ENCODE data around the gene SMIM5.

The SMIM5 gene

DNA sequence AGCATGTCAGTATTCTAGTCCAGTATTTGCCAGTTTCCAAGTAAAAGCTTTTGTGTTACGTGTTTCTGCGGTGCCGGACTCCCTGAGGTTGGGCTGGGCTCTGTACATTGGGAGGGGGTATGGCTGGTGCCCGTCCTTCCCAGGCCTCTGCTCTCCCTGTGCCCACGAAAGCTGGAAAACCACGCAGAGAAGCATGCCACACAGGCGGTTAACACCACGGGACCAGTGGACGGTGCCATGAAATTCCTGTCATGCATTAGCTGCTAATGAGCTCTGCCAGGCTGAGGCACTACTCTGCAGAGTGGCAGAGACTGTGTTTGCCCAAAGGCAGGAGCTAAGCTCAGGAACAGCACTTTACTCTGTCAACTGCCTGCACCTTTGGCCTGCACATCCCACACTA is 8.1 kb downstream of the SMIM5 start:
- 91 to 94% methylated on average over 7 to 9 of the region's 9 CpGs for WGBS, 2 experiments (ENCODE audit: insufficient coverage in 2 of 2)

GRCh38 chr17:75642182-75642783 is 9.0 kb downstream of the SMIM5 start:
- Histone ChIP-seq H3K9me3 (ENCODE audit: control insufficient read depth, low read length) (no peaks in the 10 kb centered on the region), H3K27ac (ENCODE audit: low read depth, low read length, severe bottlenecking) (no peak overlapping the region), H3K4me3 (ENCODE audit: extremely low read depth, insufficient read depth, low read length, poor library complexity, severe bottlenecking) (no peak overlapping the region), H3K36me3 (ENCODE audit: control insufficient read depth, insufficient read depth, low read length) (peaks cover 35% of the 10 kb centered on the region), H3K4me1 (ENCODE audit: control insufficient read depth, insufficient read depth, low read length, poor library complexity, severe bottlenecking) (peaks cover 16% of the 10 kb centered on the region)
- WGBS, 2 experiments (ENCODE audit: insufficient coverage in 2 of 2), result 93 to 100% methylated on average over 3 to 5 of the region's 7 CpGs

More for the DNA sequence above, 8.1 kb downstream of the SMIM5 start:
- Histone ChIP-seq H3K27ac (ENCODE audit: low read depth, low read length, severe bottlenecking) (no peak overlapping the region), H3K4me1 (ENCODE audit: control insufficient read depth, insufficient read depth, low read length, poor library complexity, severe bottlenecking) (peaks cover 14% of the 10 kb centered on the region), H3K4me3 (ENCODE audit: extremely low read depth, insufficient read depth, low read length, poor library complexity, severe bottlenecking) (no peak overlapping the region), H3K36me3 (ENCODE audit: control insufficient read depth, insufficient read depth, low read length) (peaks cover 34% of the 10 kb centered on the region), H3K9me3 (ENCODE audit: control insufficient read depth, low read length) (no peaks in the 10 kb centered on the region)

DNA sequence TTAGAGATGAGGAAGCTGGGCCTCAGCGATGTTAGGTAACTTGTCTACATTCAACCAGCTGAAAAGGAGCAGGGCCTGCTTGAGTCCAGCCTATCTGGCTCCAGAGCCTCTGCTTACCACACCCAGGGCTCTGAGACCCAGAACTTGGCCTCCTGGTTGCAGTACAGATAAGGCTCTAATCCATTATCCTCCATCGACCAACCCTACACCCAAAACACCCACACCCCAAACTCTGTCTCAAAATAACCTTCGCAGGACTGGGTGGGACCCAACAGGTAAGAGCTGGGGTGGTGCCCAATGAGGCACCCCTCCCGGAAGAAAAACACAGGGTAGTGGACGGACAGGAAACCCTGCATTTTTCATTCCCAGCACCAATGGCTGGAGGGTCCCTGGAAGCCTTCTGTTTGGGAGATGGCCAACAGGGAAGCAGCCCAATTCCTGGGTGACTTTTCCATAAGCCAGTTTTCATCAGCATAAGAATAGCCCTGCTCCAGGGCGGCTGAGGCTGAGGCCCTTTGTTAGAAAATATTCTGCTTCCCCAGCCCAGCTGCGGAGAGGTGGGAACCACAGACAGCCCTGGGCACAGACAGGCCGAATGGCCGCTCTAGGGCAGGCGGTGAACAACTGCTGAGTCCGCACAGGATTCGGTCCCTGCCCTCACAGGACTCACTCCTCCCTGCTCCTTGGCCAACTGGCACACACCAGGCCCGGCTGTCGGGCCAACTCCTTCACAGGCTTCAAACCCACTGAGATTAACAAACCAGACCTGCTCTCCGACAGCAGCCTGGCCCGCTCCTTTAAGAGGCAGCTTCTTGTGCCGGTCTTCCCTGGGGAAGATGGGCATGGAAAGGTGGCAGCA is 9.8 kb downstream of the SMIM5 start:
- H3K9me3 ChIP-seq (ENCODE audit: control insufficient read depth, low read length), result no peaks in the 10 kb centered on the region
- peaks cover 16% of the 10 kb centered on the region for H3K4me1 ChIP-seq (ENCODE audit: control insufficient read depth, insufficient read depth, low read length, poor library complexity, severe bottlenecking)
- whole genome bisulfite sequencing, 2 experiments (ENCODE audit: insufficient coverage in 2 of 2), result 79 to 87% methylated on average over 10 to 15 of the region's 17 CpGs
- peaks cover 28% of the 10 kb centered on the region for H3K36me3 ChIP-seq (ENCODE audit: control insufficient read depth, insufficient read depth, low read length)
- H3K4me3 ChIP-seq (ENCODE audit: extremely low read depth, insufficient read depth, low read length, poor library complexity, severe bottlenecking), result no peak overlapping the region
- no peak overlapping the region for H3K27ac ChIP-seq (ENCODE audit: low read depth, low read length, severe bottlenecking)

DNA sequence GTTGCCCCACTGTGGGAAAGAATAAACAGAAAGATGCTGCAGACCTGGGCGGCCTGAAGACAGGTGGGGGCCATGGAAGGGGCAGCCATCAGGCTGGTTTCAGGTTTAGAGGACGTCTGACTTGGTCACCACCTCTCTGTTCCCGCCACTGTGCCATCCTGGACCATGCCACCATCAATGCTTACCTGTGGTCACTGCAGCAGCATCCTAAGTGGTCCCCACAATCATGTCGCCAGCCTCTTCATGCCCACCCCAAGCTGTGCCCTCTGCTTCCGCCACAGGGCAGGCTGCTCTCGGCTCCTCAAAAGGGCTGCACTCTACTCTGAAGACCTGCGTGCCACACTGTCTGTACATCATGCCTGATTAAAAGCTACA is 10.4 kb downstream of the SMIM5 start:
- peaks cover 27% of the 10 kb centered on the region for H3K36me3 ChIP-seq (ENCODE audit: control insufficient read depth, insufficient read depth, low read length)
- peaks cover 16% of the 10 kb centered on the region for H3K4me1 ChIP-seq (ENCODE audit: control insufficient read depth, insufficient read depth, low read length, poor library complexity, severe bottlenecking)
- H3K27ac ChIP-seq (ENCODE audit: low read depth, low read length, severe bottlenecking), result no peak overlapping the region
- WGBS, 2 experiments (ENCODE audit: insufficient coverage in 2 of 2), result 90 to 92% methylated on average over 7 of the region's 7 CpGs
- no peaks in the 10 kb centered on the region for H3K9me3 ChIP-seq (ENCODE audit: control insufficient read depth, low read length)
- no peak overlapping the region for H3K4me3 ChIP-seq (ENCODE audit: extremely low read depth, insufficient read depth, low read length, poor library complexity, severe bottlenecking)

- peaks cover 29% of the 10 kb centered on the region for H3K36me3 ChIP-seq (ENCODE audit: control insufficient read depth, insufficient read depth, low read length)
- H3K4me3 ChIP-seq (ENCODE audit: extremely low read depth, insufficient read depth, low read length, poor library complexity, severe bottlenecking), result no peak overlapping the region
- 75 to 80% methylated on average over 6 of the region's 7 CpGs for WGBS, 2 experiments (ENCODE audit: insufficient coverage in 2 of 2)
- H3K4me1 ChIP-seq (ENCODE audit: control insufficient read depth, insufficient read depth, low read length, poor library complexity, severe bottlenecking), result peaks cover 16% of the 10 kb centered on the region
- H3K27ac ChIP-seq (ENCODE audit: low read depth, low read length, severe bottlenecking), result peak overlapping the region; percentile 47
- H3K9me3 ChIP-seq (ENCODE audit: control insufficient read depth, low read length), result no peaks in the 10 kb centered on the region
These were observed 12.3 kb downstream of the SMIM5 start for GRCh38 chr17:75645501-75645888.

- H3K36me3 ChIP-seq (ENCODE audit: control insufficient read depth, insufficient read depth, low read length), result peaks cover 34% of the 10 kb centered on the region
- H3K9me3 ChIP-seq (ENCODE audit: control insufficient read depth, low read length), result no peaks in the 10 kb centered on the region
- no peak overlapping the region for H3K4me3 ChIP-seq (ENCODE audit: extremely low read depth, insufficient read depth, low read length, poor library complexity, severe bottlenecking)
- H3K4me1 ChIP-seq (ENCODE audit: control insufficient read depth, insufficient read depth, low read length, poor library complexity, severe bottlenecking), result peaks cover 16% of the 10 kb centered on the region
- H3K27ac ChIP-seq (ENCODE audit: low read depth, low read length, severe bottlenecking), result peak overlapping the region; percentile 47
- 87 to 94% methylated on average over 15 of the region's 17 CpGs for WGBS, 2 experiments (ENCODE audit: insufficient coverage in 2 of 2)
These were observed 12.8 kb downstream of the SMIM5 start for GRCh38 chr17:75645889-75646637.

DNA sequence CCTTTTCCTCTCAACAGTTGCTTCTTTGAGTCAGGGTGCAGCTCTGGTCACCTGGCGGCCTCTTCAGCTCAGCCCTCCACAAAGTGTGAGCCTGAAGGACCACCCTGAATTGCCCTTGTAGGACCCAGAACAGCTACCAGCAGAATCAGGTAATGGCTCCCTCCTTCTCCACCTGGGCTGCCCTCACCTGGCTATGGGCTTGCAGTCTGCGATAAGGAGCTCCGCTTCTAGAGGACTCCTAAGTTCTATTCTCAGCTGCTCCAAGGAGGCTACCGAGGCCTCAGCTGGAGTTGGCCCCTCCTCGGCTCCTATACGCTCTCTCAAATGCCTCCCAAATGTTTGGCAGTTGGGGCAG is 13.4 kb downstream of the SMIM5 start:
- Histone ChIP-seq H3K9me3 (ENCODE audit: control insufficient read depth, low read length) (no peaks in the 10 kb centered on the region), H3K4me3 (ENCODE audit: extremely low read depth, insufficient read depth, low read length, poor library complexity, severe bottlenecking) (no peak overlapping the region), H3K4me1 (ENCODE audit: control insufficient read depth, insufficient read depth, low read length, poor library complexity, severe bottlenecking) (peaks cover 16% of the 10 kb centered on the region), H3K27ac (ENCODE audit: low read depth, low read length, severe bottlenecking) (peak overlapping the region; percentile 45), H3K36me3 (ENCODE audit: control insufficient read depth, insufficient read depth, low read length) (peaks cover 40% of the 10 kb centered on the region)
- 98% methylated on average over 6 of the region's 6 CpGs for WGBS, 2 experiments (ENCODE audit: insufficient coverage in 2 of 2)

- Histone ChIP-seq H3K36me3 (ENCODE audit: control insufficient read depth, insufficient read depth, low read length) (peaks cover 43% of the 10 kb centered on the region), H3K4me1 (ENCODE audit: control insufficient read depth, insufficient read depth, low read length, poor library complexity, severe bottlenecking) (peaks cover 16% of the 10 kb centered on the region), H3K9me3 (ENCODE audit: control insufficient read depth, low read length) (no peaks in the 10 kb centered on the region), H3K4me3 (ENCODE audit: extremely low read depth, insufficient read depth, low read length, poor library complexity, severe bottlenecking) (no peak overlapping the region), H3K27ac (ENCODE audit: low read depth, low read length, severe bottlenecking) (no peak overlapping the region)
- WGBS, 2 experiments (ENCODE audit: insufficient coverage in 2 of 2), result 94 to 97% methylated on average over 7 of the region's 7 CpGs
These were observed 13.8 kb downstream of the SMIM5 start for GRCh38 chr17:75647061-75647460.

DNA sequence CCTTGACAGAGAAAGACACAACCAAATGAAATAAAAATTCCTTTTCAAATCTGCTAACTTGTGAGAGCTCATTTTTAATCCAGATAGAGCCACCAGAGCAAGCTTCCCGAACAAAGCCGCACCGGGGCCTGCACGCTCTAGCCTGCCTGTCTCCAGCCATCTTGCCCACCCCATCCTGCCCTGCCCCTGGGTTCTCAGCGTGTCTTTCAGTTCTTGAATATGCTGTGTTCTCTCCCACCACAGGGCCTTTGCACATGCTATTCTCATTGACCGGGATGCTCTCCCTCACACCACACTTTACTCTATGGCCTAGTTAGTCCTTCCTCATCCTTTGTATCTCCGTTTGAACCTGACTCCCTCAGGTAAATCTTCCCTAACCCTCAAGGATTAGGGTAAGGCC is 14.7 kb downstream of the SMIM5 start:
- H3K4me1 ChIP-seq (ENCODE audit: control insufficient read depth, insufficient read depth, low read length, poor library complexity, severe bottlenecking), result peaks cover 16% of the 10 kb centered on the region
- H3K9me3 ChIP-seq (ENCODE audit: control insufficient read depth, low read length), result no peaks in the 10 kb centered on the region
- H3K36me3 ChIP-seq (ENCODE audit: control insufficient read depth, insufficient read depth, low read length), result peaks cover 44% of the 10 kb centered on the region
- WGBS, 2 experiments (ENCODE audit: insufficient coverage in 2 of 2), result 94 to 96% methylated on average over 7 of the region's 7 CpGs
- no peak overlapping the region for H3K4me3 ChIP-seq (ENCODE audit: extremely low read depth, insufficient read depth, low read length, poor library complexity, severe bottlenecking)
- H3K27ac ChIP-seq (ENCODE audit: low read depth, low read length, severe bottlenecking), result no peak overlapping the region

GRCh38 chr17:75649687-75650086 is 16.5 kb downstream of the SMIM5 start:
- Histone ChIP-seq H3K27ac (ENCODE audit: low read depth, low read length, severe bottlenecking) (no peak overlapping the region), H3K36me3 (ENCODE audit: control insufficient read depth, insufficient read depth, low read length) (peaks cover 47% of the 10 kb centered on the region), H3K4me3 (ENCODE audit: extremely low read depth, insufficient read depth, low read length, poor library complexity, severe bottlenecking) (no peak overlapping the region), H3K9me3 (ENCODE audit: control insufficient read depth, low read length) (no peaks in the 10 kb centered on the region), H3K4me1 (ENCODE audit: control insufficient read depth, insufficient read depth, low read length, poor library complexity, severe bottlenecking) (peaks cover 16% of the 10 kb centered on the region)
- WGBS, 2 experiments (ENCODE audit: insufficient coverage in 2 of 2), result 94 to 97% methylated on average over 5 to 6 of the region's 6 CpGs
